GM18499 (cell line): ENCODE measurements around the gene TMX3.

Source experiments
- ATAC-seq: cut with Tn5 transposase; IDR thresholded peaks from one replicate; pipeline ENCODE4 v1.9.1; 2021; ENCODE audit warnings: moderate number of reproducible peaks; ENCODE audit not compliant: insufficient read depth, unreplicated experiment

The TMX3 gene, protein sequence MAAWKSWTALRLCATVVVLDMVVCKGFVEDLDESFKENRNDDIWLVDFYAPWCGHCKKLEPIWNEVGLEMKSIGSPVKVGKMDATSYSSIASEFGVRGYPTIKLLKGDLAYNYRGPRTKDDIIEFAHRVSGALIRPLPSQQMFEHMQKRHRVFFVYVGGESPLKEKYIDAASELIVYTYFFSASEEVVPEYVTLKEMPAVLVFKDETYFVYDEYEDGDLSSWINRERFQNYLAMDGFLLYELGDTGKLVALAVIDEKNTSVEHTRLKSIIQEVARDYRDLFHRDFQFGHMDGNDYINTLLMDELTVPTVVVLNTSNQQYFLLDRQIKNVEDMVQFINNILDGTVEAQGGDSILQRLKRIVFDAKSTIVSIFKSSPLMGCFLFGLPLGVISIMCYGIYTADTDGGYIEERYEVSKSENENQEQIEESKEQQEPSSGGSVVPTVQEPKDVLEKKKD

DNA sequence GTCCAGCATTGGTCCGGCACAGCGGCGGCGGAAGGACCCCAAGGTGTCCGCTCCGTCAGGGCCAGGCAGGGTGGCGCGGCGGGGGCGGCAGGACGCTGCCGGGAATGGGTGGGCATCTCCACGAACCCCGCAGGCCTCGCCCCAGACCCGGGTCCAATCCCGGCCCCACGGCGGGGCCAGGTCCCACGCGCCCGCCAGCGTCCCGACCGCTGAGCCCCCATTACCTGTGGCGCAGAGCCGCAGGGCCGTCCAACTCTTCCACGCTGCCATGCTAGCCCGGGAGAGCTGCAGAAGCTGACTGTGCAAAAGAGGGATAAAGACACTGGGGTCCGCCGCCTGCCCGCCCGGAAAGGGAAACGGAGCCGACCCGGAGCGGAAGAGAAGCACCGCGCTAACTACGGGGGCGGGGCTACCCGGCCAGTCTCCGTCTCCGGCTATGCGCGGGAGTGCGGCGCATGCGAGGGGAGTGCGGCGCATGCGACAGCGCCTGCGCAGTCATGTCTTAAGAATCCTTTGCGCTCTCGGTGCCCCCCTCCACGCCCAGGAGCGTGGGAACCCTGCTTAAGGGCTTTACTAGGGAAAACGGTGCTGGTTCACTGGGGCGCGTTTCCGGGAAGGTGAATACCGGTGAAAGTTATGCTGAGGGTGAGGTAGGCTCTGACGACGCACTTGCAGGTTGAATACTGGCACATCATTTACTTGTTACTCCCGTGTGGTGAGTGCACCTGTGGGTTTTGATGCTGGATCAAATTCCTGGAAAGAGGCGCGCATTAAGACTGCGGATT lies at the start of gene TMX3:
Gene TMX3, minus strand, starts transcription at position 397 of the 785 bp plus-strand sequence. Its CDS starts 127 bp downstream, at position 270.
- peak; percentile 93 for ATAC-seq

DNA sequence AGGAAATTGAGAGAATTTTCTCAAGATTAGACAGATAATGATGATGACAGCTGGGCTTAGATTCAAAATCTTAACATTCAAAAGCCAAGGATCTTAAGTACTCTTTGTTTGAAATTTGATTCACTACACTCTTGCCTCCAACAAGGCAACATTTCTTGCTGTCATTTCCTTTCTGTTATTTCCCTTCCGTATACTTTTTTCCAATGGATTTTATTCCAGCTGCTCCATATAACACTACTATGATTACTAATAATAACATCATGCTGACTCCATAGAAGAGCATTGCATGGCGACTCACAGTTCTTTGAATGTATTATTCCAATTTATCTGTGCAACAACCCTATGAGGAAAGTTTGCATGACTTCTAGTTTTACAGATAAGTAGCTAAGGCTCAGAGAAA lies 49.1 kb upstream of the TMX3 start:
- no peak for ATAC-seq

DNA sequence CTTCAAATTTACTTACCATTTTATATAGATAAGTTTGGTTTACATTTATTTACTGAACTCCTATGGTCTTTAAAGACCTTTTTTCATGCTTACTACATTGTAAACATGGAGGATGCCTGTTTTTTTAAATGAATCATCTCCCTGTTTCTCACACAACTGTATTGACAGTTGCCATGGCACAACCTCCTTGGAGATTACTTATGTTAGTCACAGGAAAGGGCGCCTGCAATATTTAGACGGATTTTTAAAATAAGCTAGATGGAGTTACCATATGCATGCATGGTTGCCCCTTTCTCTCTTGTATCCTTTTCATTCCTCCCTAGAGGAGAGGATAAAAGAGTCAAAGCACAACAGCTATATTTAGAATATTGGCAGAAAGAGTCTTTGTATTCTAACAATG lies 48.2 kb upstream of the TMX3 start:
- no peak for ATAC-seq

DNA sequence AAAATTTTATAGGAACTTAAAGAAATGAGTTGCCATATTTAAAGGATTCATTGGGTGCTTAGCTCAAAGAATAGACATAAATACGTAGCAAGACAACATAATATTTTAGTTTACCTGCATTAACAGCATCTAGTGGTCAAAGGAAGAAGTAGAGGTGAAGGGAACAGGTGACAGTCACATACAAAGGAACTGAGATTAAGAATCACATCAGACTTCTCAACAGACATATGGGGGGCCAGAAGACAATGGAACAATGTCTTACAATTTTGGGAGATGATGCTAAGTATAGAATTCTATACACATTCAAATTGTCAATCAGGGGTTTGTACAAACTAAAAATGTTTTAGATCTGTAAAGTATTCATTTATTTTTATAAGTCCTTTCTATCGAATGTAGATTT lies 44.4 kb upstream of the TMX3 start:
- ATAC-seq: no peak

DNA sequence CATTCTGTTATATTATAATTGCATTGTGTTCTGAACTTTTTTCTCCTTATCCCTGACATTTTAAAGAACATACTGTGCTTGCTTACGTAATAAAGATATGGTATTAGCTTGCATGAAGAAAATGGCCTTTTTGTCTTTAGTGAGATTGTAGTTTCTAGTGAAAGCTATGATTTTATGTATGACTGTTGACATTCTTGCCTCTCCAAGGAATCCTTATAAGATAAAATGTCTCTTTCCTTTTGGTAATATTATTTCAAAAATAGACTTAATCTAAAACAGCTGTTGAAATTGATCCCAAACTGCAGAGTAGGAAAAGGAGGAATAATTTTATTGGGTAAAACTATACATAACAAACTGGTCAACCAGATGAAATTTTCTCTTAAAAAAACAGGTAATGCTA lies 42.2 kb upstream of the TMX3 start:
- ATAC-seq: no peak

DNA sequence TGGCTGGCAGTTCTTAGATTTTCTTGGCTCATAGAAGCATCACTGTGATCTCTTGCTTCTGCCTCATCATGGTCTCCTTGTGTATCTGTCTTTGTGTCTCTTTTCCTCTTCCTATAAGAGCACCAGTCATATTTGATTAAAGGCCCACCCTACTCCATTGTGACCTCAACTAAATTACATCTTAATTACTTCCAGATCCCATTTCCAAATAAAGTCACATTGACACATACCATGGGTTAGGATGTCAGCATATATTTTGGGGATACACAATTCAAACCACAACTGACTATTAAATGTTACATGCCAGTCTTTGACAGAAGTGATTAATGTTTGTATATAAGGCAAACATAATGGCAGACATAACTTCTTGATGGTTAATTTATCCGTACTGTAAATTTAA lies 27.3 kb upstream of the TMX3 start:
- no peak for ATAC-seq

DNA sequence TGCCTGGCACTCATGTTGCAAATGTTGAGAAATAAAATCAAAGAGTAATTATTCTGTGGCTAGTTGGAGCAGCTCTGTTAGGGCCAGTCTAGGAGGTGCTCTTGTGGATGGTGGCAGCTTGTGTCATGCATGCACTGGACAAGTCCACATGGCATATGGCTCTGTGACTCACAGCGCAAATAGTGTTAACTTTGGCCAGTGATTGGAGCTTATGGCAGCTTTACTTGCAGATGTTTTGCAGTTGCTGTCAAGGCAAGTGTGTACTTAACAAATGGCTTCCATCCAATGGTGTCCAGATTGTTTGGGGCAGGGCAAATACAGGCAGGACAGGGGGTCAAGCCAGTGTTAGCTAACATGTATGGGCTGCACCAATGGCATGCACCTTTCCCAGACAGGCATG lies 26.1 kb upstream of the TMX3 start:
- ATAC-seq: no peak

DNA sequence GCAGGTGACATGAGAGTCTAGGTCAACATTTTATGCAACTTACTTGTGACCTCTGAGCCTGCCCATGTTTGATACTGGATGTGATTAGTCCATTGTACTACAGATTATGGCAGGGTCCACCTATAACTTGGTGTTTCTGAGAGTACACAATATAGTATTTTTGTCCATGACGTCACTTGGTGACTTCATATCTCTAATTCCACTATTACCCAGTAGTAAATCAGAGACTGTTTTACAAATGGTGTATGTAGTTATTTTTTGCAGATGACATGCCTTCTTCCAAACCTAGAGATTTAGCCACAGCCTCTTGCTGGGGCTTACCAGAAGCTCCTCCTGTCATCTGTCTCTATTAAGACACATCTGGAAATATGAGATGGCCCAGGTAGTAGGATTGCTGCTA lies 24.6 kb upstream of the TMX3 start:
- no peak for ATAC-seq

DNA sequence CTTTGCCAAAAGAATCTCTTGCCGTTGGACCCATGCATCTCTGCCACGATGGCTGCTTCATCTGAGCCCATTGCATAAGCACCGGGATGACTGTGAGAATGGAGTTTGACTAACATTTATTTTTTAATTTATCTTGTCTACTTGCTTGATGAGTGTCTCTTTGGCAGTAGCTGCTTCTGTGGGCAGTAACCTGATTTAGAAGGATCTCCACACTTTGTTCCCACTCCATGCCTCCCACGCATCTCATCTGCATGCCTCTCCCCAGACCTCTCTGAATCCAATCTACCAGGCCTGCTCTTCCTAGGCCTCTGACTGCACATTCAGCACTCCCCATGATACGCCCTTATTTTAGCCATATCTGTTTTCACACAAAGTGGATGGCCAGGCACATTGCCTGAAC lies 23.7 kb upstream of the TMX3 start:
- no peak for ATAC-seq

DNA sequence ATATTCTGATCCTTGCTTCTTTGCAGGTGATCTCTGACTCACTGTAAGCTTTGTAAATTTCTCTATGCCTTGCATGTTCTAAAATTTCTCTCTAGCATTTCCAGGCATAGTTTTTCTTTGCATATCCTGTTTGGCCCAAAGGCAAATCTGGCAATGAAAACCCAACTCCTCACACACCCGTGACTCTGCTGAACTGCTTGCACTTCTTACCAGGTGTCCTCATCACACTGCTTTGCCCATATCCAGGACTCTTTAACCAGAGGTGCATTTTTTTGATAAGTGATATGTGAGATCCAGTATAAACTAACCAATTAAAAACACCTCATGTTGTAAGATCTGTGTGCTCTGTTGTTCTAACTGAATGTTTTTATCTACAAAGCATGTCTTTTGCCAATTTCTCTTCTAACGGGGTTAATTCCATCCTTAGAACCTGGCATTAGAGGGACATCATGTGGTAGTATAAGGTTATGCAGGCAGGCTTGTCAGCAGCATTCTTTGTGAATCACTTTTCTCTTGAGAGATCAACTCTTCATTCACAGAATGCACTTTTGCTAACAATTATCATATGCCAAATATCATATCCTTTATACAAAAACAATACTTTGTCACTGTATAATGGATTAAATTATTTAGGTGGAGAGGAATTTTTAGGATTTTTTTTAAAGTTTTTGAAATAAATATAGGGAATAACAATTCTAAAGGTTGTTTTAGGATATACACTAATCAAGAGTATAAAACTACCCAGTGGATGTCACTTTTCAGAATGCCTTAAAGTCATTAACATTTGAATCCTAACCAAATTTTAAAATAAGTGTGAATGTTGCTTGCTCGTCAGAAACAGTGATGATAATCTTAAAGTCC lies 20.8 kb upstream of the TMX3 start:
- ATAC-seq: peak; percentile 69

DNA sequence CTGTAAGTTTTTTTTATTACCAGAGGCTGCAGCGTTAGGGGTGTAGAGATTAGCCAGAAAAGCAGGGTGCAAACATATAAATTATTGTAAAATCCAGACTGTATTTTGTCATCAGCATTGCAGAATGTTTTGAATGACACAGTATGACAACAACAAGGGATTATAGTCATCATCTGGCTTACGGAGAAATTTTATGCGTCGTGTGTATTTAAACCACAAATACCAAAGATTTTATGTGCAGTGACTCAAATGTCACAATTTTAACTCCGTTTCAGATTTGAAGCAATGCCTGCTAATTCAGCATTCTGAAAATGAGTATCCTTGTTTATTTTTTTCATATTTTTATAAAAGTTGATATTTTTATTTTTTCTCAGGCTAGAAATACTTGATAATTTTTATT lies 19.4 kb upstream of the TMX3 start:
- no peak for ATAC-seq

DNA sequence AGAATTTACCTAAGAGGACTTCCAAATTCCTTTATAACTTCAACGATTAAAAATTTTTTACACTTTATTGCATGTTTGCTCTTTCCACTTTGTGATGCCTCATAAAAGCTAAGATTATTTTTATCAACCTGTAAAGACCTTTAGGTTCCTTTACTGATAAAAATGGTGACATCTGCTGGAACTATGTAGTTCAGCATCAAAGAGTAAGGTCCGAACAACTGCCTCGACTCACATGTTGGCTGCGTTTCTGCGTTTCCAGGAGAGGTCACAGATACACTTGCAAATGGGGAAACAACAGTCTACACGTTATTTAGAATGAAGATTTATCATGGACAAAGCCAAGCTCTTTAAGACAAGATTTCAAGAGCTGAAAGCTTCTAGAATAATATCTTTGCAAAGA lies 18.8 kb upstream of the TMX3 start:
- no peak for ATAC-seq

DNA sequence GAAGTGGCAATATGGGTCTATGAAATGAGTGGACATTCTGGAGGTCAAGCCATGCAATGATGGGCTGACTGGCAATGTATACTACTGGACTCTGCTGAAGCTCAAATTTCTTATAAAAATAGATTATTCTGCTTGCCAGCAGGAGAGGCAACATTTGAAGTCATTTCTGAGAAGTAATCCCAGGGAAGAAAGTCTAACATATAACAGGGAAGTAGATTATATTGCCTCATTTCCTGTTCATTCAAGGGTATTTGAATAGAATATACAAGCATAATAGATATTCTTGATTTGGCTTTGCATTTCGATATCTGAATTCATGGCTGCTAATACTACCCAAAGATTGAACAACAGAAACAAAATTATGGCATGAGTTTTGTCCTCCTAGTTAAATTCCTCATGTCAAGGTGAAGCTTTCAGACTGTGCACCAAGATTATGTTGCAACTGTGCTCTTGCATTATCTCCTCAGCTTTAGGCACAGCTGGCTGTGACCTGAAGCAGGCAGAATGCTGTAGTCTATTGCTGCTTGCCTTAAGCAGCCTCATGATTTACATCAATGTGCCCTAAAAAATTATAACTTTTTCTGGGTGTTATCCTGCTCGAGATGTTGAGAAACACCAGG lies 13.3 kb upstream of the TMX3 start:
- ATAC-seq: no peak

DNA sequence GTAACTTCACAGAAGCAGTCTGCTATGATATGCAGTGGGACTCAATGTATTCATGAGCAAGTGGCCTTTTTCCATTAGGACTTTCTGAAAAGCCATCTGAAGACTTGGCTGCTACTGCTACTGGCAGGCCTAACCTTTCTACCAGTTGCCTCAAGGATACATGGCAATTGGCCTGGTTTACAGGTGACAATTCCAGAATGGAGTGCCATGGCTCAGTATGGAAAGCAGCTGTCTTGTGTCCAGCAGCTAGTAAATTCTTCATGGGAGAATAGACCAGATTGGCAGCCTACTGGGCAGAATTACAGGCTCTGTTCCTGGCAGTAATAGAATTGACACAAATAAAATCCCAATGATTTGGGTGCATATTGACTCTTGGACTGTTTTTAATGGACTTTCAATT lies 12.6 kb upstream of the TMX3 start:
- ATAC-seq: no peak

DNA sequence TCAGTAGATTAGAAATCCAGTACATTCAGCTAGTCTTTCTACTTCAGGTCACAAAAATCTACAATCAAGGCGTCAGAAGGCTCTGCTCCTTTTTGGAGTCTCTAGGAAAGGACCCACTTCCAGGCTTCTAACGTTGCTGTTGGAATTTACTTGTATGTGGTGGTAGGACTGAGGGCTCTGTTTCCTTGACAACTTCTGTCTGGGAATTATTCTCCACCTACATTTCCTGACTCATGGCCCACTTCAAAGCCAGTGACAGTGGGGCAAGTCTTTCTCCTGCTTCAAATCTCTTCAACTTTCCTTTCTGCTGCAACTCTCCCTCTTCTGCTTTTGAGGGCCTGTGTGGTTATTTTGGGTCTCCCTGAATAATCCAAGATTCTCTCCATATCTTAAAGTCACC lies 10.4 kb upstream of the TMX3 start:
- no peak for ATAC-seq

DNA sequence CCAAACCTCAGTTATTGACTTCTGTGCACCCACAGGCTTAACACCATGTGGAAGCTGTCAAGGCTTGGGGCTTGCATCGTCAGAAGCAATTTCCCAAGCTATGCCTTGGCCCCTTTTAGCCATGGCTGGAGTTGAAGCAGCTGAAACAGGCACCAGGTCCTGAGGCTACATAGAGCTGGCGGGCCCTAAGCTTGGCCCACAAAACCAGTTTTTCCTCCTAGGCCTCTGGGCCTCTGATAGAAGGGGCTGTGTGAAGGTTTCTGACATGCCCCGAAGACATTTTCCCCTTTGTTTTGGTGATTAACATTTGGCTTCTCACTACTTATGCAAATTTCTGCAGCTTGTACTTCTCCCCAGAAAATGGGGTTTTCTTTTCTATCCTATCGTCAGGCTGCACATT lies 9.1 kb upstream of the TMX3 start:
- ATAC-seq: no peak

DNA sequence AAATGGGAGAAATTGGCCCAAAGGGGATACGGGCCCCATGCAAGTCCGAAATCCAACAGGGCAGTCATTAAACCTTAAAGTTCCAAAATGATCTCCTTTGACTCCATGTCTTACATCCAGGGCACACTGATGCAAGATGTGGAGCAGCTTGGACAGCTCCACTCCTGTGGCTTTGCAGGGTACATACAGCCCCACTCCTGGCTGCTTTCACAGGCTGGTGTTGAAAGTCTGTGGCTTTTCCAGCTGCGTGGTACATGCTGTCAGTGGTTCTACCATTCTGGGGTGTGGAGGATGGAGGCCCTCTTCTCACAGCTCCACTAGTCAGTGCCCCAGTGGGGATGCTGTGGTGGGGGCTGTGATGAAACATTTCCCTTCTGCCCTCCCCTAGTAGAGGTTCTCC lies 8.6 kb upstream of the TMX3 start:
- no peak for ATAC-seq

DNA sequence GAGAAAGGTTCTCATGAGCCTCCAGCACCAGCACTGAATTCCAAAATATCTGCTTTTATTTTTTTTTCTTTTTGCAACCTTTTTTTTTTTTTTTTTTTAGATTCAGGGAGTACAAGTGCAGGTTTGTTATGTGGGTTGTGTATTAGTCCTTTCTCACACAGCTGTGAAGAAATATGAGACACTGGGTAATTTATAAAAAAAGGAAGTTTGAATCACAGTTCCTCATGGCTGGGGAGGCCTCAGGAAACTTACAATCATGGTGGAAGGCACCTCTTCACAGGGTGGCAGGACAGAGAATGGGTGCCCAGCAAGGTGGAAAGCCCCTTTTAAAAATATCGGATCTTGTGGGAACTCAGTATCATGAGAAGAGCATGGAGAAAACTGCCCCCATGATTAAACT lies 7.9 kb upstream of the TMX3 start:
- ATAC-seq: no peak

DNA sequence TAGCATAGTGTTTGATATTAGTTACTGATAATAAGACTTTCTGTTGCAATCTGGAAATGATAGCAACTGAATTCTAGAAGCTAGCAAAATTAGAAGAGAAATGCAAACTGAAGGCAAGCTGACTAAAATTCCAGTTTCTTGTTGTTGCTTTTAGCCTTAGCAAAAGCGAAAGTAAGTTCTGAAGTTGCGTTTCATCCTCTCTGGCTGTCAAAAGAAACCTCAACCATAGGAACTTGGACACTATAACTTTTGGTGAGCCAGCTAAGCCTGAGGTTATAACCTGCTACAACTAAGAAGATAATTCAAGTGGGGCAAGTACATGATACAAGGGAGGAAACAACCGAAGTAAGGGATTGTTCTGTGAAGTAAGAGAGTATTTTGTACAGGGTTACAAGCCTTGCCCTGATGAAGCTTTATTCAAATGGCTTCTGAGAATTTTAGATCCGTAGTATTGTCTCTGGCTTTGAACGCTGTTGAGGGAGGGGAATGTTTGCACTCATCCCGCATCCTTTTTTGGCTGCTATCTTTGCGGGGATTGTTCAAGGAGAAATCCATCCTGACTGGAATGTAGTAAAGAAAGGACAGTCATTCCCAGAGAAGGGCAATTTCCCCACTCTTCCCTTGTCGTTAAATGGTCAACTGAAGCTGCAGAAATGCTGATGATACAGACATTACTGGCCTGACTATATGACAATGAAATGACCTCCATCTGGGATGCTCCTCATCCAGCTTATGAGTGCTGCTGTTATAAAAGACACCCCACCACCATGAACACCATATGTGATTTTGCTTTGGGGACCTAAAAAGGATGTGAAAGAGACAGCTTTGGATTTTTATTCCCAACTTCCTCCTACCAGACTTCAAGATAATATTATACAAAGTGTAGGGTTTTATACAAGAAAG lies 7.0 kb upstream of the TMX3 start:
- peak; percentile 94 for ATAC-seq
